HG03521 (cell line): ENCODE results near the gene CACNA1C.
"Not testable (repeated sequence)": the region's sequence is repeated elsewhere in the genome, so short reads cannot be mapped to it uniquely, and the experiment has no call there.

Experiments used
- ATAC-seq: cut with Tn5 transposase; IDR thresholded peaks from one replicate; pipeline ENCODE4 v1.9.1; 2021; ENCODE audit warnings: mild to moderate bottlenecking, moderate library complexity; ENCODE audit not compliant: unreplicated experiment

CACNA1C gene

DNA sequence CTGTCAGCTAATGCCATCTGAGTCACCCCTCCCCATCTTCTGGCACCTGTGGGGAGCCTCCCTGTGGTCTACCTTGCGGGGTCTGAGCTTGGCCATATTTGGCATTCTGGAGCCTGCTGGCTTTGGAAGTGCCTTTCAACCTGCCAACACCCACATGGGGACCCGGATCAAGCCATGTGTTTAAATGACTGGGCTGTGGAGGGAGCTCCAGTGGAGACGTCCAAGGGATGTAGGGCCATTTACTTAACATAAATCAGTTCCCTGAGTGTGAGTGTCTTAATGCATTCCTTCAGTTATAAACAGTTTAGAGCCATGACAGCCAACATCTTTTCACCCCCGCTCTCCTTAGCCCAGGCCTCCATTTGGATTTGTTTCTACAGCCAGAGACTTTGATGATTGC lies 22.0 kb downstream of the CACNA1C start:
- ATAC-seq, result no peak

DNA sequence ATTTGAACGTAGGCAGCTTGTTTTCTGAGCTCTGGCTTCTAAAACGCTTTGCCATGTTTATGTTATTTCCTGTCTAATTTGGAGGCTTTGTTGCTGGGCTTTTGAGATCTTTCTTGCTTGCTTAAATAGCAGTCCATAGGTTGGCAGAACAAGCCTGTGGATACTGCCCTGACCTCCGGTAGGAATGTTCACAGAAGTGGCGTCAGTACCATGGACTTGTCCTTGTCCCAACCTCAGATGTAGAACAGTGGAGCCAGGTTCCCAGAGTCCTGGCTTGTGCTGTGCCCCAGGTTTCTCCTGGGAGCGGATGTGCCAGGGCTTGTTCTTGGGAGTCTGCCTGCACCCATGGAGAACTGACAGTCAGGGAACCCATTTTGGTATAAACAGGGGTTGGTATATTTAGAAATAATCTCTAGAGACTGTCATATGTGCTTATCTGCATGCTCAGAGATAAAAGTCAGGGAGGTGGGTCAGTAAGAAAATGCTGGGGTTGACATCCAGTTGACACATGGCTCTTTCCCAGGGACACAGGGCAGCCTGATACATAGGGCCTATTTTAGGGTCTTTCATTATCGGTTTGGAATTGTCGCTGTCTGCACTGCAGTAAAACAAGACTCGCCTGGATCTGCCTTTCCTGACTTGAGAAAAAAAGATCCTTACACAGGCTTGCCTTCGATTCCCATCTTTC lies 22.9 kb downstream of the CACNA1C start:
- no peak for ATAC-seq

DNA sequence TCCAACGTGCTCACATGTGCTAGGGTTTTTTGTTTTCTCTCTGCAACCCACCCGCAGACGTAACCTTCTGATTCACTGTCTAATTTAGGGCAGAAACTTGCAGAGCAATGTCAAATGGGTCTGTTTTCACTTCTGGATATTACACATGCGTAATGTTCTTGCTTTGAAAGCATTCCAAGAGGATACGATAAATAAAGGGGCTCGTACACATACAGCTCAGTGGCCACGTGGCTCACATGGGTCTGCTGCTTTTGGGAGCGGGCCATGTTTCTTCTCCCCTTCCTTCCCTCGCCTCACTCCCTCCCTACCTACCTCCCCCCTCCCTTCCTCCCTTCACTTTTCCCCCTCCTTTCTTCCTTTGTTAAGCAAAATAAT lies 23.4 kb downstream of the CACNA1C start:
- no peak for ATAC-seq

DNA sequence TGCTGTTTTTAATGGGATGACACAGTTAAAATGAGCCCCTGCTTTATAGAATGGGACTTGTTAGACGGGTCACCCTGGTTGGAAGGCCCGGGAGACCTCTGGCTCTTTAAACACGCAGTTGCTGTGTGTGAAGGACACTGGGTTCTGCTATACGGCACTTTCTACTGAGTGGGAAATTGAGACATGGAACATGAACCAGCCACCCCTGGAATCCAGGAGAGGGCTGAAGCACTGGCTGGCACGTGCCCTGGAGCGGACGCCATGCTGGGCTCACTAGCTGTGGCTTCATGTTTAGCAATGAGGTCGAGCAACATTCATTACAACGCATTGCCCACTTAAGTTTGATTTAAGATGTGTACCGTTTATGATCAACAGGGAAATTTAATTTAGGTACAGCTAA lies 23.9 kb downstream of the CACNA1C start:
- ATAC-seq, result no peak

DNA sequence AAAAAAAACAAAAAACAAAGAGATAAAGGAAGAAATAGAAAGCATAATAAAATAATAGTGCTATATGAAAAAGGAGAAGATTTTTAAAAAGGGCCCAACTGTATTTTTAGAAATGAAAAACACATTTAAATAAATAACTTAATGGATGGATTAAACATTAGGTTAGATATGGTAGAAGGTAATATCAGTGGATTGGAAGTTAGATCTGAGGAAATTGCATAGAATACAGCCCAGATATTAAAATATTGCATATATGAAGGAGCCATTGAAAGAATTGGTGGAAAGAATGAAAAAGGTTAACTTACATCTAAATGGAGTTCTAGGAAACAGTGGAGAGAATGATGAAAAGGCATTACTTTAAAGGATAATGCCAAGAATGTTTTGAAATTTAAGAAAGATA lies 27.8 kb downstream of the CACNA1C start:
- no peak for ATAC-seq

DNA sequence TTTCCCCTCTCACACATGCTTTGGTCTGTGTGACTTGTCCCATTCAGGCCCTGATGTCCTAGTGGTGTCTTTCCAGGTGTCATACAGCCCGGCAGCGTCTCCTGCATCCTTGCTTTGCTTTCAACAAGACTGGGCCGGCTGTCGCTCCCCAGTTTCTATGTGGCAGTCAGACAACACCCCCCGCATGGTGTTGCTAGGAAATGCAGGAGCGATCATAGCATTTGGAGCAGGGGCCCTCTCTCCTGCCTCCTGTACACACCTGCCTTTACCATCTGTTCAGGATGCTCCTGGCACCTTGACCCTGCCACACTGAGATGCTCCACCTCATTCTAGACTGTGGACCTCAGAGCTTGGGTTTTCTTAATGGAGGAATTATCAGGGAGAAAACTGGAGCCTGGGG lies 29.5 kb downstream of the CACNA1C start:
- no peak for ATAC-seq

DNA sequence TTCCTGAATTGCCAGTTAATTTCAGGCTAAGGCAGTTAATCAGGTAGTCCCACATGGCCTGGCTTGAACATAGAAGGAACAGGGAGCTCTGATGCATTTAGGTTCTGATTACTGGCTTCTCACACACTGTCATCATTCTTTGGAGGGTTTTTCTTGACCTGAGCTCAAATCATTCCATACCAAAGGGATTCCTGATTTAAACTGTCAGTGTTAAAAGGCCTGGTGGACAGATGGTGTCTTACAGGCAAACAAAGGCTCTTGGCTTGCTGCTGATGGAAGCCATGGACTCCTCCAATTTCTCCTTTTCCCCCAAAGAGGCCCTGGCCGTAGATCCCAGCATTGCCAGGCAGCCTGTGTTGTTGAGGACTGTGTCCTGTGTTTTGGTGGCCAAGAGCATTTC lies 30.2 kb downstream of the CACNA1C start:
- ATAC-seq, result no peak

DNA sequence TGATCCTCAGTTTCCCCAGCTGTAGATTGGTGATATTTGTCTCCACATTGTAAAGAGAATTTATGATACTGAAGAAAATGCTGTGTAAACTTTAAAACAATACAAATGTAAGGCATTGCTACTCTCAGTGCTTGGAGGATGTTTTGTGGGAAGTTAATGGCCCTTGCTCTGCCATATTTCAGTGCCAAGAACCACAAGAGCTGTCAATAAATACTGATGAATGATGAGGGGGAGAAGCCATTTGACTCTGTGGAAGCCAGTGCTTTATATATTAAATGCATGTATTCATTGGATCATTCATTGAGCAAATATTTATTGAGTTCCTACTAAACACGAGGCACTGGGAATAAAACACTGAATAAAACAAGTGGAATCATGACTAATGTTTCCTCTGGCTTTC lies 30.8 kb downstream of the CACNA1C start:
- ATAC-seq, result no peak

DNA sequence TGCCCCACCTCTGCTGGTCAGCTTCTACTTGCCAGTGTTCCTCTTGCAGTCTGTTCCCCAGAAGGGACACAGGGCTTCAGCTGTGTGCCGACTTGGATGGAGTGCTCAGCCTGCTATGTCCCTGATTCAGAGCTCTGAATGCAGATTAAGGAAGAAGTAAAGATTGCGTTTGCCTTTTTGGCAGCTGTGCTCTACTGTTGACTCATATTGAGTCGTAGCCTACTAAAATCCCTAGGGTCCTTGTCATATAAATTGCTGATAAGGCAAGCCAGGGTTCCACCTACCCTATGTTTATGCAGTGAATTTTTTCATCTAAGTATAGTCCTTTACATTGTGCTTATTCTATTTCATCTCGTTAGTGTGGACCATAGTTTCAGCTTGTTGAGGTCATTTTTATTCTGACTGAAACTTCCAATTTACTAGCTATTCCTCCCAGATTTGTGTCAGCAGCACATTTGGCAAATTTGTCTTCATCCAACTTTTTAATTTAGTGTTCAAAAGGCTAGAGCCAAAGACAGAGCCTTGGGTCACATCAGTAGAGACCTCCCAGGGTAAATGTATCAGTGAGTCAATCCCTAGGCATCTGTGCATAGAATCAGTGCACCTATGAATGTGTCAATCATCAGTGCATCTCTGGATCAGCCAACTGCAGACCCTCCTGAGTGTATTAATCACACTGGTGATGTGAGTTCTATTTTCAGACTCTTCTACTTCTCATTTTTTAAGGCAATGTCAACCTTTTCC lies 31.9 kb downstream of the CACNA1C start:
- ATAC-seq, result no peak

DNA sequence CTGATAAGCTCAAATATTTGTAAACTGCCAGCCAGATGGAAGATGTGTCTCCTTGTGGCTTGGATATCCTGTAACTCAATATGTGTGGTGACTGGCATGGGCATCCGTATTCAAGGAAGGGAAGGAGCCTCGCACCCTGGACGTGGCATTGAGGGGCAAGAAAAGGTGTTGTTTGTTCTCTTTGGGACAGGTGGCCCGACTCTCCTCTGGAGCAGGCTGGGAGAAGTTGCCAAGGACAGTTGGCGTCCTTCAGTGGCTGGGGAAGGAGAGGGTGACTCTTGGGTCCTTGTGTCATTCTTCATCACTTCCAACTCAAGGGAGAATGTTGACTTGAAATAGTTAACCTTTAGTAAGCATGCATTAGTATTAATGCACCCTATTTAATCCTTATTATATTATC lies 39.6 kb downstream of the CACNA1C start:
- no peak for ATAC-seq

DNA sequence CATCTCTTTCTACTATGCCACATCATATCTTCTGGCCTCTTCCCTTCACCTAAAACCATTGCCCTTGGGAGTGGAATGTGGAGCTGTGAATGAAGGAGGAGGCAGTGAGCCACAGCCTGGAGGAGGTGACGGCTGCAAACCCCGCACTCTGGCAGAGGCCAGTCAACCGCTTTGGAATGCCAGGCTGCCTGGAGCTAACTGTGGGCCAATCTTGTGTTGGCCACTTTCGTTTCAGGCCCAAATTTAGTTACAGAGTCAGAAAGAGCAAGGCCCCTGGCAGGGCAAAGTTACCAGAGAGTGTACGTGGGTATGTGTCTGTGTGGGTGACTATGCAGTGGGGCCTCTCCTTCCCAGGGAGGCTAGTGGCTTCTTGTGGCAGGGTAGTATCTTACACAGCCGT lies 40.1 kb downstream of the CACNA1C start:
- no peak for ATAC-seq

DNA sequence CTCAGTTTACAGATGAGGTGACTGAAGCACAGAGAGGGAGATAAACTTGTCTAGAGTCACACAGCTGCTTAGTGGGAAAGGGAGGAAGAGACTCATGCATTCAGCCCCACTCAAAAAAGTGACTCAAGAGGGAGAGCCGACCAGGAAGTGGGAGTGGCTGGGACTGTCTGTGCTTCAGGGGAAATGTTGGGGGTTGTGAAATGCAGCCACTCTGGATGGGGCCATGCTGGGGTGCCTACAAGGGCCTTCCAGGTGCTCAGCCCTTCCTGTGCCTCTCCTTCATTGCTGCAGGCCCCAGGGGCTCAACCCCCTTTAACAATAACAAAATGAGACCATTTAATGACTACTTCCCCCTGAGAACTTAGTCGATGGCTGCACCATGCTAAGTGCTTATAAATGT lies 41.8 kb downstream of the CACNA1C start:
- ATAC-seq, result no peak

DNA sequence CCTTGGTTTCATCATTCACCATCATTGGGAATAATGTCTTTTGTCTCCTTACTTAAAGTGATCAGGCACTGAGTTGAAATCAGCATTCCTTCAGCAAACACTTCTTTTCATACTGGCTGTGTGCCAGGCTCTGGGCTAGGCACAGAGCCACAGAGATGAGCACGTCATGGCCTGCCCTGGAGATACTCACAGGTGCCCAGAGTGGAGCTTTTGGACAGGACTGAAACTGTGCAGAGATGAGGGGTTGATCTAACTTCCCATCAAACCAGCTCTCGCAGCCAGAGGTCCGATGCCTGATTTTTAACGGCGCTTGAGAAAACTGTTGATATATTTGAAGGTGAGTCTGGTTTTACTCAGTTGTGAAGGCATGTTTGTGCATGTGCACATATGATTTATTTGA lies 43.1 kb downstream of the CACNA1C start:
- no peak for ATAC-seq

DNA sequence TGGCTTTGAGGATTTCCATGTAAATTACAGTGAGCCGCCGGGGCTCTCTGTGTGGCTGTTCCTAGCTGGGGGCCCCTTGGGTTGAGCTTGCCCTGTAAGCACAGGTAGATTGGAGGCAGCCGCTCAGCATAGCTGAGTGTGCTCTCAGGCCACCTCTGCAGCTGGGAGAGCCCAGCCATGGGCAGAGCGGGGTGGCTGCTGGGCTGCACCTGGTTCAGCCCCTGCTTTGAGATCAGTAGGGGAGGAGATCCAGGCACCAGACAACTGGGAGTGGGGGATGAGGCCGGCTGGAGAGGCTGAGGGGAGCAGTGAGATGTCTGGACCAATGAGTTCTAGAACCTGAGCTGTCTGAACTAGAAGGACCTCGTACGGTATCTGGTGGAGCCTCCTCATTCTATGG lies 44.8 kb downstream of the CACNA1C start:
- ATAC-seq, result no peak

DNA sequence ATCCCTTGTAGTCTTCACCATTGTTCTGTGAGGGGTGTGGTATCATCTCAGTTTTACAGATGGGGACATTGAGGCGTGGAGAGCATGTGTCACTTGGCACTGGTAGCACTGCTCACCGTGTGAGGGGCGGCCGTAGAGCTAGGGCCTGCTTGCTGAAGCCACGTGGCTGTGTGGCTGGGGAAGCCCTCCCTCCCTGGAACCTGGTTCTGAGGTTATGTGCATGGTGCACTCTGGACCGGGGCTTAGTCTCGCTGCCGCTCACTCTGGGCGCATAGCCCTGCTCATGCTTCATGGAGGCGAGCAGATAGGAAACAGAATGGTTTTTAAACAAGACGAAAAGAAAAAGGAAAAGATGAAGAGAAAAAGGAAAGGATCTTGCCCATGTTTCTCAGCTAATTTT lies 46.1 kb downstream of the CACNA1C start:
- no peak for ATAC-seq

DNA sequence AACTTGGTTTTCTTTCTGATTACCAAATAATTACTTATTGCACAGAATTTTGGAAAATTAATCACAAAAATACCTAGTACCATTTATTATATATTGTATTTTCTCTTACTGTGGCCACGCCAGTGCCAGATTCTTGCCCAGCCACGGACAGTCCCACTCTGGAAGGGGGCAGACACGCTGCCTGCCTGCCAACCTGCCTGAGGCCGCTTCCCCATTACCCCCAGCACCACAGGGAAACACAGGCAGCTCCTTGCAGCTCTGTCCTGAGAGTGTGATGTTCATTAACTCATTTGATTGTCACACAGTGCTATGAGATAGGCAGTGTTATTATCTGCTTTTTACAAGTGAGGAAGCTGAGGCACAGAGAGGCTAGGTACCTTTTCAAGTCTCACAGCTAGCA lies 46.8 kb downstream of the CACNA1C start:
- no peak for ATAC-seq

DNA sequence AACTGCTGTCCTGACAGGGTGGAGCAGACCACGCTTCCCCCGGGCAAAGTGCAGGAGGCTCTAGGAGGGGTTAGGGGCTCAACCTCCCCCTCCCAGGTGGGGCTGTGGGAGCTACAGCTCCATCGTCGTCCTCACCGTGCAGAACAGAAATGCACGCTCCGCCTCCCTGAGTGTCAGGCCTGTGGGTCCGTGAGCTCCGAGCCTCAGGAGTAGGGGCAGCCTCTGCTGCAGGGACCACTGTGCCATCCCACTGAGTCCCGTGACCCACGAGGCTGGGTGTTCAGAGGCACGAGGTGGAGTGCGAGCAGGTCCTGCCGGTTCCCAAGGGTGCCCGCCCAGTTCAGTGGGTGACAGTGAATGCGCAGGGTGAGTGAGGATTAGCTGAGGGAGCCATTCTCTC lies 48.6 kb downstream of the CACNA1C start:
- no peak for ATAC-seq

DNA sequence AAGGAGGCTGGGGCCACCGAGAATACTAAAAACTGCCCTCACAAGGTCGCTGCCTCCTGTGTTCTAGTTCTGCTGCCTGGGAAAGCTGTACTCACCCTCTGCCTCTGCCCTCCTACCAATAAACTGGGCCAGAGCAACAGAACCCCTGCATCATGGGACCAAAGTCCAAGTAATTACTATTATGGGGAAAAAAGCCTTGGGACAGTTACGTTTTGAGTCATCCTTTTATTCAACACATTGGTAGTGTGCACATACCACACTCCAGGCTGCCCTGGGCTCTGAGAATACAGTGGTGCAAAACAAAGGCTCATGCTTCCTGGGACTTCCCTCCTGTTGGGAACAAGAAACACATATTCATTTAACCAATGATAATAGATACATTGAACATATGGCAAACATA lies 49.0 kb downstream of the CACNA1C start:
- no peak for ATAC-seq

DNA sequence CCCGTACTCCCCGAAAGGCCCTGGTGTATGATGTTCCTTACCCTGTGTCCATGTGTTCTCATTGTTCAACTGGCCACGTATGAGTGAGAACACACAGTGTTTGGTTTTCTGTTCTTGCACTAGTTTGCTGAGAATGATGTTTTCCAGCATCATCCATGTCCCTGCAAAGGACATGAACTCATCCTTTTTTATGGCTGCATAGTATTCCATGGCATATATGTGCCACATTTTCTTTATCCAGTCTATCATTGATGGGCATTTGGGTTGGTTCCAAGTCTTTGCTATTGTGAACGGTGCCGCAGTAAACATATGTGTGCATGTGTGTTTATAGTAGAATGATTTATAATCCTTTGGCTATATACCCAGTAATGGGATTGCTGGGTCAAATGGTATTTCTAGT lies 49.9 kb downstream of the CACNA1C start:
- not testable (repeated sequence) for ATAC-seq

DNA sequence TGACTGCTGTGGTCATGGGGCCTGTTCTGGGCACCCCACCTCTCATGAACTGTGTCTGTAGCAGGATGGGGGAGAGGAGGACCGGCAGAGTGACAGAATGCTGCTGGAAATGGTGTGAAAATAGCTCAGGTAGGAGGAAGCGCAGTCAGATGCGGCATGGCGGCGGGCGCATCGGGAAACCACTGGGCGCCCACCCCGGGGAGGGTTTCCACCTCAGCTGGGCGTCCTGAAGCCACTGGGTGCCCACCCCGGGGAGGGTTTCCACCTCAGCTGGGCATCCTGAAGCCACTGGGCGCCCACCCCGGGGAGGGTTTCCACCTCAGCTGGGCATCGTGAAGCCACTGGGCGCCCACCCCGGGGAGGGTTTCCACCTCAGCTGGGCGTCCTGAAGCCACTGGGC lies 52.6 kb downstream of the CACNA1C start:
- ATAC-seq, result not testable (repeated sequence)

DNA sequence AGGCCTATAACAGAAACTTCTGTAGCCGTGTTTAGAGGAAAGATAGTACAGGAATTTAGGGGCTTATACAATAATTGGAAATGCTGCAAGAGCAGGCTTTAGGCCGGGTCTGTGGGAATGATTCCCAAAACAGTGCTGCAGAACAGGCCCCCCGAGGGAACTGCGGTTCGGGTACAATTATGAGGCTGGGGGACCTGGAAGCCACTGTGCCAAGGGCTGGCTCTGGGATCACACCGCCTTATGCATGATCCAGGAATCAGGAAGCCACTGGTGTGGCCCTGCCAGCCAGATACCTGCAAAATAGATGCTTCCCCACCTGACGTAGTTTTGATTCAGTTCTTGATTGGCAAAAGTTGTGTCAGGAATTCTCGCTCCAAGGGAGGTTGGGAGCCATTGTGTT lies 55.4 kb downstream of the CACNA1C start:
- no peak for ATAC-seq

DNA sequence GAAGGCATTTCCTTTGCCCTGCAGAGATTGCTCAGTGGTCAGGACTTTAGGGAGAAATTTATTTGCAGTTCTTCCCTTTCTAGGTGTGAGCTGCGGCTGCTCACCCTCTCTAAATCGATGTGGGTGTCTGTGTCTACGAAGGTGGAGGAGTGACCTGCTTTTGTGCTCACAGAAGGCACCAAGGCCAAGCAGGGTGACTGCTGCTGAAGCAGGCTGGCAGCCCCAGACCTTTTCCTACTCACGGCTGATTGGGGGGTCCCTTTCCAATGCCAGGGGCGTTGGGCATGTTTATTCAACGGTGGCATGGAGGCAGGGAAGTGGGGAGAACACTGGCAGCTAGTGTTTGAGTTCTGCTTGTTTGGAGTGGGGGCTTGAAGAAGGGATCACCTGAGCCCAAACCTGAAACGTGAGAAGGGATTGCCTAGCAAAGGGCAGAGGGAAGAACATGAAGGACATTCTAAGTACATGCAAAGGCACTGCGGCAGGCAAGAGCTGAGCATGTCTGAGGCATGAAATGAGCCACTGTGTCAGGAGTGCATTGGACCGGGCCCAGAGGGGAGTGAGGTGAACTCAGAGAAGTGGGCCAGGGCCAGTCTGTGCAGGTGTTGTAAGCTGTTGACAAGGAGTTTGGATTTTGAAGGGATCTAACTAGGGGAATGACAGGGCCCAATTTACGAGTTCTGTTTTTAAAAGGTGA lies 56.3 kb downstream of the CACNA1C start:
- no peak for ATAC-seq
